ENCODE results near the gene SKIC2. TPM values are rescaled to one million over a fixed set of nuclear protein-coding genes. Genes with fewer than 3 reads are reported as not detected.
A peak's percentile ranks its signal among the peaks of the same experiment; 100 is the strongest.

Gene SKIC2
- total RNA-seq, 1 donor from 2014 or later: 35.4 TPM

DNA sequence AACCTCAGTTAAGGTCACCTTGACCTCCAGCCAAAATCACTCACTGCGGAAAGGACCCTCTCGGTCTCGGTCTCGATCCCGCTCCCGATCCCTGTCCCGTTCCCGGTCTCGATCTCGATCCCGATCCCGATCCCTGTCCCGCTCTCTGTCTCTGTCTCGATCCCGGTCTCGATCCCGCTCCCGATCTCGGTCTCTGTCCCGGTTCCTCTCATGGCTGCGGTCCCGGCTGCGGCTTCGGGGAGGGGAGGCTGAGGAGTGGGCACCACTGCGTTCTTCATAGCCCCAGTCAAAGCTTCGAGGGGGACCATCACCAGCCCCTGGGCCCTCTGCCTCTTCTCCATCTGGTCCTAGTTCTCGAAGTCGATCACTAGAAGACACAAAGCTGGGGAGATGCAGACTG, 4.5 kb upstream of the SKIC2 start:
- peaks cover 0 to 54% of the 10 kb centered on the region in 2 donors for H3K36me3 ChIP-seq
- no peak overlapping the region for H3K27ac ChIP-seq
- peaks cover 18% of the 10 kb centered on the region for H3K4me1 ChIP-seq
- no peak for DNase-seq (ENCODE audit: extremely low spot score in 2 of 2)
- TF ChIP-seq POLR2AphosphoS5 (IDR thresholded peaks at IDR 0.05; ENCODE audit: insufficient read depth in 1 of 2, low read depth in 1 of 2) (no peak), CTCF (IDR thresholded peaks at IDR 0.05) (no peak), POLR2A (IDR thresholded peaks at IDR 0.05) (no peak)
- H3K9me3 ChIP-seq: no peaks in the 10 kb centered on the region
- no peaks in the 10 kb centered on the region for H3K27me3 ChIP-seq
- intact Hi-C loops (cut with DNase I): loop anchor here (10.0 kb wide), 1 partner anchor 280 kb away; no protein-coding TSS in a partner anchor
- no peak overlapping the region for H3K4me3 ChIP-seq

DNA sequence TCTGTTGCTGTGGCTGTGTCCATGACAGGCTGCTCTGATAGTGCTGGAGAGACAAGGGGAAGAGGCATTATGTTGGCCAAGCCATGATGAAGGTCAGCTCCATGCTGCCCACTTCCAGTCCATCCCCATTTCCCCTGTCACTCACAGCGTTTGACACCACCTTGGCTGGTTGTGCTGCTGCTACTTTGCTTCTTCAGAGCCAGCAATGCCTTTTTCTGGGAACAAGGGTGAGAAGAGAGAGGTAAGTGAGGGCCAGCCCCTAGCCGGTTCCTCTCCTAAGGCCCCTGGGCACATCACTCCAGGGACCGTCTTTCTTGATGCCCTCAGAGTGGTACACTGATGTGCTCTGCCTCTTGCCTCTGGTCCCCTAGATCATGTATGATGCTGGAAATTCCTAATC, 2.2 kb upstream of the SKIC2 start:
- Histone ChIP-seq H3K27me3 (no peaks in the 10 kb centered on the region), H3K4me1 (peaks cover 25% of the 10 kb centered on the region), H3K4me3 (no peak overlapping the region), H3K9me3 (no peaks in the 10 kb centered on the region), H3K36me3 (peaks cover 0 to 60% of the 10 kb centered on the region in 2 donors), H3K27ac (no peak overlapping the region)
- no peak for TF ChIP-seq CTCF (IDR thresholded peaks at IDR 0.05)
- TF ChIP-seq POLR2AphosphoS5 (IDR thresholded peaks at IDR 0.05; ENCODE audit: insufficient read depth in 1 of 2, low read depth in 1 of 2): no peak
- TF ChIP-seq POLR2A (IDR thresholded peaks at IDR 0.05): no peak
- intact Hi-C loops (cut with DNase I): loop anchor here (10.0 kb wide), 1 partner anchor 282 kb away; no protein-coding TSS in a partner anchor
- no peak for DNase-seq (ENCODE audit: extremely low spot score in 2 of 2)

DNA sequence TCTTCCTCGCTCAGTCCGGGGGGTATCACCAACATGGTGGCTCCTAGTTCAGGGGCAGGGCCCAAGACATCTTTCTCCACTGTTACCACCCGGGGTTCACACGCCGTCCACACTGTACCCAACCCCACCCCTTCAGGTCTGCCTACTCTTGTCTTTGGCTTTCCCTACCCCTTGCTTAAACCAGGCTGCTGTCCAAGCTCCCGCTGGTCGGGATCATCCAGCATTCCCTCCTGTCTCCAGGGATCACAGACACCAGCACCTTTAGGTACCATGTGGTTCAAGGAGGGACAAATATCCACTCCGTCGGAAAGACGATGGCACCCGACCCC, 599 bp upstream of the SKIC2 start:
- peak overlapping the region; percentile 63 to 79 for H3K4me3 ChIP-seq
- peaks cover 0 to 61% of the 10 kb centered on the region in 2 donors for H3K36me3 ChIP-seq
- no peak for DNase-seq (ENCODE audit: extremely low spot score in 2 of 2)
- intact Hi-C loops (cut with DNase I): loop anchor here (10.0 kb wide), 1 partner anchor 284 kb away; no protein-coding TSS in a partner anchor
- no peaks in the 10 kb centered on the region for H3K27me3 ChIP-seq
- H3K9me3 ChIP-seq: no peaks in the 10 kb centered on the region
- H3K27ac ChIP-seq: peak overlapping the region; percentile 77
- peaks cover 25% of the 10 kb centered on the region for H3K4me1 ChIP-seq
- TF ChIP-seq CTCF (IDR thresholded peaks at IDR 0.05): no peak
- no peak for TF ChIP-seq POLR2A (IDR thresholded peaks at IDR 0.05)
- TF ChIP-seq POLR2AphosphoS5 (IDR thresholded peaks at IDR 0.05; ENCODE audit: insufficient read depth in 1 of 2, low read depth in 1 of 2): no peak

DNA sequence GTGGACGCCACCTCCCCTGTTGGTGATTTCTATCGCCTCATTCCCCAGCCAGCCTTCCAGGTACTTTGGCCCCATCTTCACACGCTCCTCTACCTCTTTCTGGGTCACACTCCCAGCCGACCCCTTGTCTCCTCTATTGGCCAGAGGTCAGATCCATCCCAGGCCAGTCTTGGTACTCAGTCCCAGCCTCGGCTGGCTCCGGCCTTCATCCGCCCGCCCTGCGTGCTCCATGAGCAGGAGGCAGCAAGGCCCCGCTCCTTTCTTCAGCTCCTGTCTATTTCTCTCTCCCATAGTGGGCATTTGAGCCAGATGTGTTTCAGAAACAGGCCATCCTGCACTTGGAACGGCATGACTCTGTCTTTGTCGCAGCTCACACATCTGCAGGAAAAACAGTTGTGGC, 2.6 kb downstream of the SKIC2 start:
- Histone ChIP-seq H3K27ac (no peak overlapping the region), H3K9me3 (no peaks in the 10 kb centered on the region), H3K27me3 (no peaks in the 10 kb centered on the region), H3K4me3 (no peak overlapping the region), H3K36me3 (peaks cover 0 to 62% of the 10 kb centered on the region in 2 donors), H3K4me1 (peaks cover 25% of the 10 kb centered on the region)
- DNase-seq (ENCODE audit: extremely low spot score in 2 of 2): no peak
- intact Hi-C loops (cut with DNase I): no loop called here
- no peak for TF ChIP-seq POLR2AphosphoS5 (IDR thresholded peaks at IDR 0.05; ENCODE audit: insufficient read depth in 1 of 2, low read depth in 1 of 2)
- no peak for TF ChIP-seq POLR2A (IDR thresholded peaks at IDR 0.05)

DNA sequence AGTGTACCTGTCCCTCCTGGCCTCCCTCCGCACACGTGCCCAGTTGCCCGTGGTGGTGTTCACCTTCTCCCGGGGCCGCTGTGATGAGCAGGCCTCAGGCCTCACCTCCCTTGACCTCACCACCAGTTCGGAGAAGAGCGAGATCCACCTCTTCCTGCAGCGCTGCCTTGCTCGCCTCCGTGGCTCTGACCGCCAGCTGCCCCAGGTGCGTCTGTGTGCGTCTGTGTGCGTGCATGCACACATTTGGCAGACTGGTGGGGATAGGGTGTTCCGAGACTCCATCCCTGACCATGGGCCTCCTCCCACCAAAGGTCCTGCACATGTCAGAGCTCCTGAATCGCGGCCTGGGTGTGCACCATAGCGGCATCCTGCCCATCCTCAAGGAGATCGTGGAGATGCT, 4.9 kb downstream of the SKIC2 start:
- H3K9me3 ChIP-seq: no peaks in the 10 kb centered on the region
- intact Hi-C loops (cut with DNase I): no loop called here
- H3K27ac ChIP-seq: no peak overlapping the region
- no peak overlapping the region for H3K4me3 ChIP-seq
- H3K36me3 ChIP-seq: peaks cover 0 to 81% of the 10 kb centered on the region in 2 donors
- peaks cover 11% of the 10 kb centered on the region for H3K4me1 ChIP-seq
- DNase-seq (ENCODE audit: extremely low spot score in 2 of 2): no peak
- H3K27me3 ChIP-seq: no peaks in the 10 kb centered on the region
- TF ChIP-seq CTCF (IDR thresholded peaks at IDR 0.05): no peak
- TF ChIP-seq POLR2A (IDR thresholded peaks at IDR 0.05): no peak
- no peak for TF ChIP-seq POLR2AphosphoS5 (IDR thresholded peaks at IDR 0.05; ENCODE audit: insufficient read depth in 1 of 2, low read depth in 1 of 2)

Measured in vagina (tissue), 2 donors.